AG20443 (cell line): ENCODE results near the gene FMN1.

Experiments used
- DNase-seq: peaks from one replicate; pipeline ENCODE4 v3.0.0; 2012; ENCODE audit warnings: low spot score, mixed read lengths

The FMN1 gene

DNA sequence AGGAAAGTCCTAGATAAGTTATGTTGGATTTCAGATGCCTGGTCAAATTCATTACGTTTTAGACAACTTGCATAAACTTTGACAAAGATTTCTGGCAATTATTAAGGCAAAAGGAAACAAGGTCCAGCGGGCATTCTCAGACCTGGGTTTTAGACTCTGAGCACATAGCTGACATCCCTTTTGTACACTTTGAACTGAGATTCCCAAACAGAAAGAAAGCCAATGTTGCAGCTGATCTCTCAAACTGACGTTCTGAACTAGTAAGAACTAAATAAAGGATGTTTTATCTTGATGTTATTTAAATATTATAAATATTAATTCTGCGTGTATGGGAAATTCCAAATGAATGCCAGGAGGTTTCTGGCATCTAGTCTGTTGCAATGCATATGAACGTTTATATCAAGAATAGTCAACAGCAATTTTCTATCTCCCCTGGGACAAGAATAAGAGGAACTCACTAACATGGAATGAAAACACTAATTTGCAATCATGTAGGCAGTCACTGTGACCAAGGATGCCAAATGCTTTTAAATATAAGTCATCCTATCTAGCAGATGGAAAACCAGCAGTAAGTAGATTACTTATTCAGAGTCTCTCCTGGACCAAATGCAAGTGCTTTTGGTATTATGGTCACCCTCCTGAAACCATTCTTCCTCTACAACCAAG lies 274.6 kb downstream of the FMN1 start:
- DNase-seq, result peak; percentile 79

- no peak for DNase-seq
Observed at GRCh38 chr15:32918547-32918946, 276.0 kb downstream of the FMN1 start.

DNA sequence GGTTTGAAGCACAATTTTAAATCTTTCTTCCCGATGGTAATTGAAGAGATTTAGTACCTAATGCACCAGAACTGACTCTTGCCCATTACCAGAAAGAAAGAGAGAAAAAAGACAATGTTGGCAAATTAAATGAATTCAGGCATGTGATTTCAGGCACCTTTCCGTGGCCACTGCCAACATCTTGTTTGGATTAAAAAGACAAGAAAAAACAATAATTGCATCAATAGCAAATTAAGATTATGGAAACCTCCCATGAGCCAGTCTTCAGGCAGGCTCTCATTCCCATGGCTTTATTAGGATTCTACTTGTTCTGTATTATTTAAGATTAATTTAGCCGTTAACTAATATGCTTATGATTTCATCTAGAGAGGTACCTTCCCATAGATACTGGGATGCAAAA lies 283.7 kb downstream of the FMN1 start:
- no peak for DNase-seq

GRCh38 chr15:32909431-32909830 lies 285.1 kb downstream of the FMN1 start:
- DNase-seq, result no peak

DNA sequence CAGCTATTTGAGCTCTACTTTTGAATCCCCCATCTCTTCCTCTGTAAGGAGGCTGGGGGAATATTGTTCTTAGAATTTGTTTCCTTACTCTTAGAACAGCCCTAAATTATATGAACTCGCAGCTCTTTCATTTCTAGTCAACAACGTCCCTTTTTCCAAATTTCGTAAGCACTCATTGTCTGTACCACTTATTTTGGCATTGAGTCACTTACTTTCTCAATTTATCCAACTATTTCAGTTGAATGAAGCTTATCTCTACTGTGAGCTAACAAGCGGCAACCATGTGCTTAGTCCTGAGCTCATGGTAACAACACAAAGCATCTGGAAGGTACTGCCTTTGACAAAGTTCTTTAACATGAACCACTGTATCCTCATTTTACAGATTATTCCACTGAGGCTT lies 285.6 kb downstream of the FMN1 start:
- no peak for DNase-seq

DNA sequence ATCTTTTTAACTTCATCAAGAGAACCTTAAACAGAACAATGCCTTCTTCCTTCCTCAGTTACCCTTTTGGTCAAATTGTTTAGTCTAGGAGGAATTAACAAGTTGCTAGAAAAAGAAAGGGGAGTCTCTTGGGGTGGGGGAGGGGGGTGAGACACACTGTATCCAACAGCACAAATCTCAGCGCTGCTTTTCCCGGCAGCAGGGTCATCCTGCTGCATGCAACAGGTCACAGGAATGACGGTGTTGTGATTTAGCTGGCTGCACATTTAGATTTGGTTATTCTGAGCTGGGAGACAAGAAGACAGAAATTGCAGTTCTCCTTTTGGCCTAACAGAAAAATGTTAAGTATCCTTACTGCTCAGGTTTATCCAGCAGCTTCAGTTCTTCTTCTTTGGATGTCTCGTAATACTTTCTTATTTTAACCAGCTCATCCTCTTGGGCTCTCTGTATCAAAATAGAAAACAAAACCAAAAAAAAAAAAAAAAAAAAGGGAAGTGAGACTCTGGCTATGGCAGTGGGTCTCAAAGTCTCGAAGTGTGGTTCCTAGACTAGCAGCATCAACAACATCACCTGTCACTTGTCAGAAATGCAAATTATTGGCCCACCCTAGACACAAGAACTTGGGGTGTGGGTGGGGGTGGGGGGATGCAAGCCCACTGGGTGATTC lies 286.2 kb downstream of the FMN1 start:
- no peak for DNase-seq

- no peak for DNase-seq
Observed at GRCh38 chr15:32905481-32905880, 289.0 kb downstream of the FMN1 start.

GRCh38 chr15:32904448-32904847 lies 290.1 kb downstream of the FMN1 start:
- no peak for DNase-seq

GRCh38 chr15:32903591-32904290 lies 290.8 kb downstream of the FMN1 start:
- no peak for DNase-seq

- DNase-seq, result no peak
Observed at GRCh38 chr15:32901995-32902394, 292.5 kb downstream of the FMN1 start.

- no peak for DNase-seq
Observed at GRCh38 chr15:32901192-32901591, 293.3 kb downstream of the FMN1 start.

GRCh38 chr15:32899126-32899596 lies 295.4 kb downstream of the FMN1 start:
- no peak for DNase-seq

DNA sequence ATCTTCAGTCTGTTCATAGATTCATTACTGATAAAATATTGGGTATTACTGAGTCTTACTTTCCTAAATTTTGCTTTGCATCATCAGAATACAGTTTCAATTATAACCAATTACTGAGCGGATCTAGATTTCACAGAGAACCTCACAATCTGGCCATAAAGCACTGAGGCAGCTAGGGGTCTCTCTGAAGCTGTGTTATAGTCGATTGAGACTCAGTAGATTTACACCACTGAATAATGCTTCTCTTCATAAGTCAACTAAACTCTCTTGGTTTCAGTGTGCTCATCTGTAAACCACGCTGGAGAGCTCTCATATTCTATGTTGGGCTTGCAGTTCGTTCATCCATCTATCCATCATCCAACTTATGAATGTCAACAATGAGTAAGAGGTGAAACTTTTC lies 296.1 kb downstream of the FMN1 start:
- no peak for DNase-seq

GRCh38 chr15:32893421-32893820 lies 301.1 kb downstream of the FMN1 start:
- DNase-seq, result peak; percentile 30

- DNase-seq, result no peak
Observed at GRCh38 chr15:32889214-32889613, 305.3 kb downstream of the FMN1 start.

DNA sequence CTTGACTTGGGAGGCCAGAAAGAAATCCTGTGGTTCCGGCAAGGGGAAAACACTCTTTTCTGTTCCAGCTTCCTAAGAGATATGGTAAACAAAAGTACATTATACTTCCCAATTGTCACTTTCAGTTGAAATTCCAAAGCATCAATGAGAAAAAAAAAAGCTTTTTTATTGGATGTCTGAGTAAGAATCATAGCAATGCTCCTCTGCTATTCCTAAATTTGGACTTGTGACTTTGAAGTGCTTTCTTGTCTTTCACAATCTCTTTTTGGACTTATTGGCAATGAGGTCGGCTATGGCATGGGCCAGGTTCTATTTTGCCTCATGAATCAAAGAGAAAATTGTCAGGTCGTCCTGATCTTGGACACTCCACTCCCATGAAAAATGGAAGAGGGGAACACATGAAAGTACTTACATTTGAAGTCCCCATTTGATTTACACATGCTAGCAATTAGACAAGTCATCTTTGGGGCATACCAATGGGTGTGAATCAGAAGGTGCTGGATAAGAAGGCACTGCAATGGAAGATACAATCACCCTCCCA lies 306.2 kb downstream of the FMN1 start:
- DNase-seq, result peak; percentile 48

DNA sequence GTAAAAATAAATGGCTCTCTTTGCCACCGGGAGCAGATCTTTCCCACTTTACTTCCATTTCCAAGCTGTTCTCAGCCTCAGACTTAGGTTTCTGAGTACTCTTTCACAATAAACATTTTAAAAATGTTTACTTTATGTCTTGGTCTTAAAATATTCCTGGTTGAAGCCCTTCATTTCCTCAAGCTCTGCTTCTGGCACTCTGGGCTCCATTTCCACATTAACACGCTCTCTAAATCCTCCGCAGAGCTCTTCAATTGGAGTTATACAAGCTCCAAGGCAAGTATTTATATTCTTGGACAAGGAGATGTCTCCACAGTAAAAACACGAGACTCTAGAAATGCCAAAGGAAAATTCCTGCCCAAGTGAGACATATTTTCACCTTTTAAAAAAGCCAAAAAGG lies 307.4 kb downstream of the FMN1 start:
- no peak for DNase-seq

DNA sequence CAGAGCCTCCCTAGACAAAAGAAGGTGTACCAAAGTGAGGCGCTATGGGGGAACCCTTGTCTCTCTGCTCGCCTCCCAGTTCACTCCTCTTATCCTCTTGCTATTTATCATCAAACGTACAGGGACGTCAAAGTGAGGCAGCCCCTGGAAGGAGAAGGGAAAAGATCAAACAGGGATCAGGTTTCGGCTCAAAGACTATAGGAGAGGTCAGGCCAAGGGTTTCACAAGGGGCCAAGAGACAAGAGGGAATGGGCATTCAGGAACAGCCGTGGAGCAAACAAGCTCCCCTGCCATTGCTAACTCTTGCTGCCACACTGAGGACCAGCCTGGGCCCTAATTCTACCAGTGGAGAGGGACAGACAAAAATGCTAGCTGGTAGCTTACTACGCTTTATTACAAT lies 308.1 kb downstream of the FMN1 start:
- no peak for DNase-seq

DNA sequence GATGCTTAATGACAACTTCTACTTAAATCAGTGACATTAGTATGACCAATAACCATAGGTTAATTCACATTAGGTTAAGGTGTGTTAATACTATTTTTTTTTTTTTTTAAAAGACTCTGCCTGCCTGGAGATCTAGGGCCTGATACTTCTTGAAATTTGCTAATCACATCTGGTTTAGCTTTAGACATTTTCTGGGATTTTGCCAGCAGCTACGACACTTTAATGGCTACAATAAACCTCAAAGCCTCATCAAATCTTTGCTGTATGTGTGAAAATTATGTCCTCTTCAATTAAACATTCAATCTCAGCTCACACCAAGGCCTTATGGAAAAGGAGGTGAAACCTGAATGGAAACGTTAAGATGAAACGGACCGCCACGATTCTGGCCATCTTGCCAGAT lies 308.8 kb downstream of the FMN1 start:
- DNase-seq, result no peak

DNA sequence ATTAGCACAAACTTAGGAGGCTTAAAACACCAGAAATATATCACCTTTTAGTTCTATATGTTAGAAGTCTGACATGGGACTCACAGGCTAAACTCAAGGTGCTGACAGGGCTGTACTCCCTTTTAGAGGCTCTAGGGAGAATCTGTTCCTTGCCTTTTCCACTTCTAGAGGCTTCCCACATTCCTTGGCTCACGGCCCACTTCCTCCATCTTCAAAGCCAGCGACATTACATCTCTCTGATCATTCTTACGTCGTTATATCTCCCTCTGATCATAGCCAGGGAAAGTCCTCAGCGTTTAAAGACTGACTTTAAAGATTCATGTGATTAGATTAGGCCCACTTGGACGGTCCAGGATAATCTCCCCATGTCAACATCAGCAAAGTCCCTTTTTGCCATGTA lies 310.4 kb downstream of the FMN1 start:
- DNase-seq, result no peak

DNA sequence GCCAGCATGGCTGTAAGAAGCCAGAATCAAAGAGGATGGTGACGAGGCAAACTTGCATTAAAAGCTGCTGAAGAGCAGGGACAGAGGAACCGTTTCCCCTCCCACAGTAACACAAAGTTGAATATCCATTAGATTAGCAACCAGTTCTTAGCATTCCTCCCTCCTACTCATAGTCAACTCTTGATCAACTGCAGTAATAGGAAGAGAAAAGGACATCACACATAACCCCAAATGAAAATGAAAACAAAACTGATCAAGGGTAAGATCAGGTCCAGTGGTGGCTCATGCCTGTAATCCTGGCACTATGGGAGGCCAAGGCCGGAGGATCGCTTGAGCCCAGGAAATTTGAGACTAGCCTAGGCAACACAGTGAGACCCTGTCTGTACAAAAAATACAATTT lies 311.6 kb downstream of the FMN1 start:
- no peak for DNase-seq

DNA sequence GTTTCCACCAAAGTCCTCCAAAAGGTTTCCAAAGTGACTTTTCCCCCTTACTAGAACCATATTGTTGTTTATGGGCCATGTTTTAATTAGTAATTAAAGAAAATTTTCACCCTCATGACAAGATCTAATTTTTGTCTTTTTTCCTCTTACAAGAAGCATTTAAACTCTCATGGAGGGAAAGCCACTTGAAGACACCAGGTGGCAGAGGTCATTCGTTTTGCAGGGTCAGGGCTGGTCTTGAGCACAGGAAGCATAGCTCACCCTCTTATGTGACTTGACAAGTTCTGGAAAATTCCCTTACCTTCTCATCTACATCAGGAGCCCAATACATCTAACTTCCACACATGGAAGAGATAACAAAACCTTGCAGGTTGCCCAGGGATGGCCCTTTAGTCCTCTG lies 313.0 kb downstream of the FMN1 start:
- no peak for DNase-seq

DNA sequence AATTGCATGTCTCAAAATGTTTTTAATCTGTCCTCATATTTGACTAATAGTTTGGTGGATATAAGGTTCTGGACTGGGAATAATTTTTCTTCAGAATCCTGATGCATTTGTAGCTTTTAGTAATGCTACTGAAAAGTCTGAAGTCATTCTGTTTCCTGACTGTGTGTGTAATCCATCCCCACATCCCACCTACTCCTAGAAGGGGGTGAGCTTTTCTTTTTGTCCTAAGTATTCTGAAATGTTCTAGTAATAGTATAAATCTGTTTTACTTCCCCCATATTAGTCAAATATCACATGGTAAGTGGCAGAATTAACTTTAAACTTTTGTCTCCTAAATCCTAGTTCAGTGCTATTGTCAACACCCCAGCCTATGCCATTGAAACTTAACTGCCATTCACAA lies 313.9 kb downstream of the FMN1 start:
- no peak for DNase-seq
